NCI-H510A treated with DMSO at 0.1 percent for 48 hours (cell line): ENCODE data around the gene CCR3.

Source experiments
- DNase-seq: peaks from one replicate; lab custom pipeline; 2025; lab: John Stamatoyannopoulos, UW

CCR3 gene

GRCh38 chr3:46221391-46221790 is 20.9 kb upstream of the CCR3 start:
- no peak for DNase-seq

- no peak for DNase-seq
These were observed 20.3 kb upstream of the CCR3 start for GRCh38 chr3:46221938-46222337.

- no peak for DNase-seq
These were observed 19.7 kb upstream of the CCR3 start for GRCh38 chr3:46222435-46223161.

GRCh38 chr3:46228260-46229242 is 13.7 kb upstream of the CCR3 start:
- DNase-seq, result no peak

- DNase-seq, result no peak
These were observed 10.9 kb upstream of the CCR3 start for GRCh38 chr3:46231323-46231722.

- no peak for DNase-seq
These were observed 9.1 kb upstream of the CCR3 start for GRCh38 chr3:46233194-46233593.

- no peak for DNase-seq
These were observed 6.8 kb upstream of the CCR3 start for GRCh38 chr3:46235425-46235824.

GRCh38 chr3:46236294-46237054 is 5.8 kb upstream of the CCR3 start:
- DNase-seq, result no peak

- no peak for DNase-seq
These were observed 3.9 kb upstream of the CCR3 start for GRCh38 chr3:46238386-46238785.

GRCh38 chr3:46239301-46239938 is 2.8 kb upstream of the CCR3 start:
- DNase-seq, result no peak

- DNase-seq, result no peak
These were observed 2.3 kb upstream of the CCR3 start for GRCh38 chr3:46239952-46240351.

- DNase-seq, result no peak
These were observed 1.3 kb downstream of the CCR3 start for GRCh38 chr3:46243560-46243959.

- DNase-seq, result no peak
These were observed 2.9 kb downstream of the CCR3 start for GRCh38 chr3:46245146-46245545.

GRCh38 chr3:46252980-46253379 is 10.7 kb downstream of the CCR3 start:
- no peak for DNase-seq

- no peak for DNase-seq
These were observed 16.3 kb downstream of the CCR3 start for GRCh38 chr3:46258525-46258924.

GRCh38 chr3:46261926-46262594 is 19.8 kb downstream of the CCR3 start:
- DNase-seq, result no peak

- no peak for DNase-seq
These were observed 21.7 kb downstream of the CCR3 start for GRCh38 chr3:46264002-46264401.

GRCh38 chr3:46266598-46266997 is 24.3 kb downstream of the CCR3 start:
- DNase-seq, result no peak

GRCh38 chr3:46269556-46269955 is 27.3 kb downstream of the CCR3 start:
- no peak for DNase-seq

GRCh38 chr3:46270474-46270873 is 28.2 kb downstream of the CCR3 start:
- DNase-seq, result no peak

GRCh38 chr3:46271209-46271745 is 29.0 kb downstream of the CCR3 start:
- no peak for DNase-seq
